Peyer's patch (tissue), 4 donors: ENCODE measurements around the gene TFF1. TPM values are rescaled to one million over a fixed set of nuclear protein-coding genes. Genes with fewer than 3 reads are reported as not detected.

Experiments
- DNase-seq, 3 donors: peaks; one replicate each; pipeline ENCODE4 v3.0.0-alpha.2; 2017 to 2019
- H3K27ac ChIP-seq, 4 donors: fragments of 200-600 bp; sonication (generic); one replicate each; pipeline ENCODE4 v1.5.1; 2016 to 2019
- H3K27me3 ChIP-seq, 2 donors: fragments of 200-600 bp; sonication (generic); one replicate each; pipeline ENCODE4 v1.5.1; 2019
- H3K36me3 ChIP-seq, 3 donors: fragments of 200-600 bp; sonication (generic); one replicate each; pipeline ENCODE4 v1.5.1; 2016 to 2019
- H3K4me1 ChIP-seq, 4 donors: fragments of 200-600 bp; sonication (generic); one replicate each; pipeline ENCODE4 v1.5.1; 2016 to 2019
- H3K4me3 ChIP-seq, 4 donors: fragments of 200-600 bp; sonication (generic); 1 replicate in 3 of 4; 2 replicates in 1 of 4; pipeline ENCODE4 v1.5.1; 2016 to 2019; ENCODE audit warnings: mild to moderate bottlenecking in 1 of 4
- H3K9me3 ChIP-seq, 4 donors: fragments of 200-600 bp; sonication (generic); one replicate each; pipeline ENCODE4 v1.5.1; 2016 to 2019; ENCODE audit warnings: mild to moderate bottlenecking in 1 of 4
- POLR2A ChIP-seq, 2 donors: fragments of 450-650 bp; IDR thresholded peaks; one replicate each; pipeline ENCODE4 v1.5.1; 2017; ENCODE audit warnings: antibody characterized with exemption in 2 of 2, mild to moderate bottlenecking in 2 of 2, moderate library complexity in 2 of 2
- total RNA-seq, 4 donors: library from RNA; depleted of rRNA; stranded (reverse); fragments of >200 nt; gene quantifications; one replicate each; pipeline ENCODE4 v1.1.0, GENCODE V29; 2016
- TF ChIP-seq, protein P1 (sequence below), 6 experiments: fragments of 450-650 bp in 4 of 6; fragments of 200-600 bp in 2 of 6; sonication (generic) in 1 of 6; IDR thresholded peaks; one replicate each; pipeline ENCODE4 v1.5.1; 2017 to 2019; ENCODE audit warnings: antibody characterized with exemption in 6 of 6, mild to moderate bottlenecking in 3 of 6, moderate library complexity in 1 of 6

Gene TFF1
- total RNA-seq, 4 donors from 2014 or later = 32.4 to 136 (median 103) TPM; not detected in 1

DNA sequence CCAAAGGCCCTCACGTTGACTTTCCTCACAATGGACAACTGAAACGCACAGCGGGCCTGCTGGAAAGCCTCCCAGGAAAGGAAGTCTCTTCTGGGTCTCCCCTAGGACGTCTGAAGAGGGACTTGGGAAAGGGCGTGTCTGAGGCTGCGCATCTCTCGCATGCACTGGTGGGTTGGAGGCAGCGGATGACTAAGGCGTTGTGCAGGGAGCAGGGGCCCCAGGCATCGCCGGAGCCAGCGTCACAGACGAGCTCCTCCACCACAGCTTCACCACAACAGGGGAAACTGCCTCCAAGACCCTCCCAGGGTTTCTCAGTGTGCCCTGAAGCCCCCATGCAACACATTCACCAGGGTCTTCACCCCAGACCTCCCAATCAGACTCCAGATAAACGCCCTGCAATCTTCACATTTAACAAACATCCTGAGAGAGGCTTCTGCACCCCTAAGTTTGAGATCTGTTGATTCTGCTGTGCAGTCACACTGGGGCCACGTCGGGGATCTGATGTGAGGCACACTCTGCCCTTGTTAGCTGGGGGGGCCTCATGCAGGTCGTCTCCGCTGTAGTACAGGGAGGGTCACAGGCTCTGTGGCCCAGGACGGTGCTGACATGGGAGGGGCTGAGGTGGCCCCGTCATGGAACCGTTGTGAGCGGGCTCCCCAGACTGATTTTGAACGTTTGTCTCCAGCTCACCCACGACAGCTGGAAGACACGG, 7.0 kb upstream of the TFF1 start:
- DNase-seq = peak in 1 of 3 donors; percentile 34
- H3K27me3 ChIP-seq = no peaks in the 10 kb centered on the region
- H3K9me3 ChIP-seq = no peaks in the 10 kb centered on the region
- no peak overlapping the region for H3K4me3 ChIP-seq
- H3K4me1 ChIP-seq = peaks cover 0 to 8% (median 0%) of the 10 kb centered on the region in 4 donors
- no peaks in the 10 kb centered on the region for H3K36me3 ChIP-seq
- no peak for TF ChIP-seq POLR2A (IDR thresholded peaks at IDR 0.05)
- TF ChIP-seq, protein P1, sequence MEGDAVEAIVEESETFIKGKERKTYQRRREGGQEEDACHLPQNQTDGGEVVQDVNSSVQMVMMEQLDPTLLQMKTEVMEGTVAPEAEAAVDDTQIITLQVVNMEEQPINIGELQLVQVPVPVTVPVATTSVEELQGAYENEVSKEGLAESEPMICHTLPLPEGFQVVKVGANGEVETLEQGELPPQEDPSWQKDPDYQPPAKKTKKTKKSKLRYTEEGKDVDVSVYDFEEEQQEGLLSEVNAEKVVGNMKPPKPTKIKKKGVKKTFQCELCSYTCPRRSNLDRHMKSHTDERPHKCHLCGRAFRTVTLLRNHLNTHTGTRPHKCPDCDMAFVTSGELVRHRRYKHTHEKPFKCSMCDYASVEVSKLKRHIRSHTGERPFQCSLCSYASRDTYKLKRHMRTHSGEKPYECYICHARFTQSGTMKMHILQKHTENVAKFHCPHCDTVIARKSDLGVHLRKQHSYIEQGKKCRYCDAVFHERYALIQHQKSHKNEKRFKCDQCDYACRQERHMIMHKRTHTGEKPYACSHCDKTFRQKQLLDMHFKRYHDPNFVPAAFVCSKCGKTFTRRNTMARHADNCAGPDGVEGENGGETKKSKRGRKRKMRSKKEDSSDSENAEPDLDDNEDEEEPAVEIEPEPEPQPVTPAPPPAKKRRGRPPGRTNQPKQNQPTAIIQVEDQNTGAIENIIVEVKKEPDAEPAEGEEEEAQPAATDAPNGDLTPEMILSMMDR (IDR thresholded peaks at IDR 0.05) = no peak
- no peak overlapping the region for H3K27ac ChIP-seq

DNA sequence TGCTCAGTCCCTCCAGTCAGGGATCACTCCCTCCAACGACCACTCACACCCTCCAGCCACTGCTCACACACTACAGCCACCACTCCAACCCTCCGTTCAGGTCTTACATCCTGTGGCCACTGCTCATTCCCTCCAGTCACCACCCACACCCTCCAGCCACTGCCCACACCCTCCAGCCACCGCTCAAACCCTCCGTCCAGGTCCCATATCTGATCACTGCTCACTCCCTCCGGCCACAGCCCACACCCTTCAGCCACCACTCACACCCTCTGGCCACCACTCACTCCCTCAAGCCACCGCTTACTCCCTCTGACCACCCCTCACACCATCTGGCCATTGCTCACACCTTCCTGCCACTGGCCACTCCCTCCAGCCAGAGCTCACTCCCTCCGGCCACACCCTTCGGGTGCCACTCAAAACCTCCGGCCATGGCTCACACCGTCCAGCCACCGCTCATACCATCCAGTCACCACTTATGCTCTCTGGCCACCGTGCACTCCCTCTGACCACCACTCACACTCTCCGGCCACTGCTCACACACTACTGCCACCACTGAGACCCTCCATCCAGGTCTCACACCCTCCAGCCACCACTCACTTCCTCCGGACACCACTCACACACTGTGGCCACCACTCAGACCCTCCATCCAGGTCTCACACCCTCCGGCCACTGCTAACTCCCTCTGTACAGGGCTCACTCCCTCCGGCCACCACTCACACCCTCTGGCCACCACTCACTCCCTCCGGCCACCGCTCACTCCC, 4.7 kb upstream of the TFF1 start:
- peak in 1 of 3 donors; percentile 43 for DNase-seq
- H3K27ac ChIP-seq = no peak overlapping the region
- H3K27me3 ChIP-seq = no peaks in the 10 kb centered on the region

DNA sequence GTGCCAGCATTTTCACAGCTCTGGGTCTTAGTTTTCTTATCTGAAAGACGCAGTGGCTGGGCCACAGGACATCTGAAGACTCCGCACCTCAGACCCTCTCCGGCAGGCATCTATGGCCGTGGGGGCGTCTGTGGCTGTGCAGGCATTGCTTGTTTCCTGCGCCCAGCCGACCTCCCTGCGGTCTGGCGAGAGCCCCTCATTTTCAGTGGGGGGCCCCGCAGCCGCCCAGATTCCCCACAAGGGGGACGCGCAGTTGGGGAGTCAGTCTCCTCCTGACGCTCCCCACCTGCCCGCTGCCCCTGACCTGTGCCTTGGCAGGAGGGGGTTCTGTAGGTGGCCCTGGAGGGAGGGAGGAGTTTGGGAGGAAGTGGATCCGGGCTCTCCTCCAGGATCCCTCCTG, 3.5 kb upstream of the TFF1 start:
- no peaks in the 10 kb centered on the region for H3K27me3 ChIP-seq
- H3K9me3 ChIP-seq = no peaks in the 10 kb centered on the region
- H3K36me3 ChIP-seq = no peaks in the 10 kb centered on the region
- peaks cover 0 to 3% (median 0%) of the 10 kb centered on the region in 4 donors for H3K4me1 ChIP-seq
- no peak overlapping the region for H3K27ac ChIP-seq
- no peak overlapping the region for H3K4me3 ChIP-seq
- TF ChIP-seq, protein P1 (IDR thresholded peaks at IDR 0.05) = no peak
- TF ChIP-seq POLR2A (IDR thresholded peaks at IDR 0.05) = no peak
- peak in 1 of 3 donors; percentile 19 for DNase-seq

More for the DNA sequence above, 4.7 kb upstream of the TFF1 start:
- H3K4me3 ChIP-seq = no peak overlapping the region
- TF ChIP-seq, protein P1 (IDR thresholded peaks at IDR 0.05) = no peak
- TF ChIP-seq POLR2A (IDR thresholded peaks at IDR 0.05) = no peak
- no peaks in the 10 kb centered on the region for H3K9me3 ChIP-seq
- no peaks in the 10 kb centered on the region for H3K36me3 ChIP-seq
- peaks cover 0 to 8% (median 0%) of the 10 kb centered on the region in 4 donors for H3K4me1 ChIP-seq

DNA sequence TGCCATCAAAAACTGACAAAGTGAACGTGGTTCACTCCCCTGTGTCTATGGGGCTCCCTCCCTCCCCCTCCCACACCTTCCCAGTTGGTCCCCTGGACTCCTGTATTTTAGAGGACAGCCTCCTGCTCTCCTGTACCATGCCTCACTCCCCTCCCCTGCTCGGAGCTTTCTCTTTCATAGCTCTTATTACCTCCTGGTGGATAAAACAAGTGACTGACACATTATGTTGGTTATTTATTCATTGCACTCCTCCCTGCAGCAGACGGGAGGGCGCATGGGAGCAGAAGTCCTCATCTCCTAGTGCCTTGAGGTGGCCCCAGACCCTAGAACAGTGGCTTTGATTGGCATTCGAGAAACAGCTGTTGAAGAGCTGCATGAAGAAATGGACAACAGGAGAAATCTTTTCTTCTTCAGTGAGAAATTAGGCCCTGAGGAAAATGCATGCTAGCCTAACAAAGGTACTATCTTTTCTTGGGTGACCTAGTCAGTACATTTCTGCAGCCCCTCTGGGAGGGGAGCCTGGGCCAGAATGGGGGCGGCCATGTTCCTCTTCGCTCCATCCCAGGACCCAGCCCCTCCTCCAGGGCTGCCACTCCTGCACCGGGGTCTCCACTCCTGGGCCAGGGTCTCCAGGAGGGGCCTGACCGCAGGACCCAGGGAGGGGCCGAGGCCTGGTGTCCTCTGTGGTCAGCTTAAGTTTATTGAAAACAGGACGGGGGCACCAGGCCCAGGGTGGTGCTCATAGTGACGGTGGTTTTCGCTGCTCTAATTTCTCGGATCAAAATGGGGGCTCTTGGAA, 1.2 kb upstream of the TFF1 start:
- Histone ChIP-seq H3K27ac (peak overlapping the region in 1 of 4 donors; percentile 15), H3K4me1 (no peaks in the 10 kb centered on the region), H3K4me3 (no peak overlapping the region), H3K9me3 (no peaks in the 10 kb centered on the region), H3K36me3 (no peaks in the 10 kb centered on the region), H3K27me3 (no peaks in the 10 kb centered on the region)
- DNase-seq = no peak
- no peak for TF ChIP-seq POLR2A (IDR thresholded peaks at IDR 0.05)
- TF ChIP-seq, protein P1 (IDR thresholded peaks at IDR 0.05) = peak in 2 of 6 experiments; percentile 23 to 29

DNA sequence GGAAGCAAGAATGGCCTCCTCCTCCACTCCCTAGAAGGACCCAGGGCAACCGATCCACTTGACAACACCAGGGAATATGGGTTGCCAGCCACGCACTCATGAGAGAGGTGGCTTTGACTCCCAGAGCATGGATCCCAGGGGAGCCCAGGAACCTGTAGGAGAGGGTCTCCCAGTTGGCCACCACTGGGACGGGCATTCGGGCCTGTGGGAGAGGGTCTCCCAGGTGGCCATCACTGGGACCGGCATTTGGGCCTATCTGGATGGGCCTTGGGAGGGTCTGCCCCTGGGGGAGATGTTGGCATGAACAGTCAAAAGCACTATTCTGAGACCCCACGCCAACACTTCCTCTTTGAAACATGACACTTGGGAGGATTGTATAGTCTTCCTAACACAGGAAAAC, 565 bp downstream of the TFF1 start:
- DNase-seq = no peak
- no peaks in the 10 kb centered on the region for H3K27me3 ChIP-seq
- H3K36me3 ChIP-seq = no peaks in the 10 kb centered on the region
- peak overlapping the region in 1 of 4 donors; percentile 12 for H3K4me3 ChIP-seq
- H3K4me1 ChIP-seq = no peaks in the 10 kb centered on the region
- H3K27ac ChIP-seq = peak overlapping the region in 1 of 4 donors; percentile 35
- no peak for TF ChIP-seq POLR2A (IDR thresholded peaks at IDR 0.05)
- TF ChIP-seq, protein P1 (IDR thresholded peaks at IDR 0.05) = no peak
- no peaks in the 10 kb centered on the region for H3K9me3 ChIP-seq
